CD14-positive monocyte (primary cell): ENCODE data around the gene GPC6. TPM values are rescaled to one million over a fixed set of nuclear protein-coding genes. Genes with fewer than 3 reads are reported as not detected.

ENCODE experiments used
- DNase-seq, 3 donors: peaks; one replicate each; pipeline ENCODE4 v3.0.0-alpha.2; 2011 to 2022
- H2AFZ ChIP-seq: 2 replicates; pipeline ENCODE4 v1.6.0; 2012; ENCODE audit warnings: mild to moderate bottlenecking, low read depth, low read length, inconsistent platforms; ENCODE audit not compliant: insufficient read depth, poor library complexity, severe bottlenecking
- H3K27ac ChIP-seq, 2 donors: 1 replicate in 1 of 2; 2 replicates in 1 of 2; pipeline ENCODE4 v1.5.1; 2012 to 2013; ENCODE audit warnings: low read length in 2 of 2, control low read depth in 1 of 2, inconsistent platforms in 1 of 2, low read depth in 1 of 2, mild to moderate bottlenecking in 1 of 2
- H3K27me3 ChIP-seq, 2 donors: one replicate each; pipeline versions ENCODE4 v1.6.0 to v1.6.1; 2011 to 2013; ENCODE audit warnings: low read length in 2 of 2; ENCODE audit not compliant: control insufficient read depth in 2 of 2, insufficient read depth in 2 of 2
- H3K36me3 ChIP-seq, 2 donors: replicated peaks in 1 of 2; 1 replicate in 1 of 2; 2 replicates in 1 of 2; pipeline versions ENCODE4 v1.5.1 to v1.6.1; 2012 to 2013; ENCODE audit warnings: low read length in 2 of 2, control low read depth in 1 of 2, inconsistent platforms in 1 of 2, mild to moderate bottlenecking in 1 of 2; ENCODE audit not compliant: insufficient read depth in 2 of 2, control insufficient read depth in 1 of 2
- H3K4me1 ChIP-seq, 2 donors: 1 replicate in 1 of 2; 2 replicates in 1 of 2; pipeline versions ENCODE4 v1.5.1 to v1.6.1; 2012 to 2013; ENCODE audit warnings: low read length in 2 of 2, control low read depth in 1 of 2, inconsistent platforms in 1 of 2, mild to moderate bottlenecking in 1 of 2, moderate library complexity in 1 of 2; ENCODE audit not compliant: insufficient read depth in 2 of 2, control insufficient read depth in 1 of 2
- H3K4me2 ChIP-seq: replicated peaks from 2 replicates; pipeline ENCODE3; 2012; ENCODE audit warnings: low read length, moderate library complexity, mild to moderate bottlenecking; ENCODE audit not compliant: poor library complexity, severe bottlenecking; ENCODE audit errors: extremely low read depth
- H3K4me3 ChIP-seq, 3 experiments: fragments of 200-600 bp in 1 of 3; sonication (generic) in 1 of 3; replicated peaks in 1 of 3; 1 replicate in 2 of 3; 2 replicates in 1 of 3; pipeline ENCODE4 v1.5.1; 2011 to 2013; ENCODE audit warnings: low read length in 3 of 3, mild to moderate bottlenecking in 3 of 3, control low read depth in 2 of 3, low read depth in 2 of 3, inconsistent platforms in 1 of 3, moderate library complexity in 1 of 3
- H3K79me2 ChIP-seq: 2 replicates; pipeline ENCODE4 v1.6.0; 2012; ENCODE audit warnings: mild to moderate bottlenecking, control low read depth, inconsistent platforms, low read length, moderate library complexity; ENCODE audit not compliant: insufficient read depth
- H3K9ac ChIP-seq: 2 replicates; pipeline ENCODE4 v1.6.0; 2017; ENCODE audit warnings: low read length, mild to moderate bottlenecking; ENCODE audit not compliant: insufficient read depth, poor library complexity, severe bottlenecking
- H3K9me3 ChIP-seq, 2 donors: replicated peaks in 1 of 2; 1 replicate in 1 of 2; 2 replicates in 1 of 2; pipeline versions ENCODE4 v1.5.1 to v1.6.1; 2012 to 2013; ENCODE audit warnings: low read length in 2 of 2, control low read depth in 1 of 2; ENCODE audit not compliant: control insufficient read depth in 1 of 2, insufficient read depth in 1 of 2
- H4K20me1 ChIP-seq: 2 replicates; pipeline ENCODE4 v1.6.0; 2012; ENCODE audit warnings: mild to moderate bottlenecking, low read length, control low read depth, moderate library complexity; ENCODE audit not compliant: insufficient read depth
- H3K27ac Mint-ChIP-seq, 7 donors: one replicate each; pipeline ENCODE4 v1.8.0; 2020; ENCODE audit warnings: mild to moderate bottlenecking in 7 of 7, mixed read lengths in 7 of 7, moderate library complexity in 6 of 7, inconsistent platforms in 2 of 7
- H3K27me3 Mint-ChIP-seq, 3 donors: one replicate each; pipeline ENCODE4 v1.8.0; 2021 to 2022; ENCODE audit warnings: low read depth in 3 of 3, mild to moderate bottlenecking in 3 of 3, mixed read lengths in 3 of 3, moderate library complexity in 3 of 3, inconsistent platforms in 1 of 3
- H3K36me3 Mint-ChIP-seq, 2 donors: one replicate each; pipeline ENCODE4 v1.8.0; 2020; ENCODE audit warnings: mixed read lengths in 2 of 2, inconsistent platforms in 1 of 2, mild to moderate bottlenecking in 1 of 2
- H3K4me1 Mint-ChIP-seq: one replicate; pipeline ENCODE4 v1.8.0; 2020; ENCODE audit warnings: mild to moderate bottlenecking, mixed read lengths
- H3K4me3 Mint-ChIP-seq, 2 donors: one replicate each; pipeline ENCODE4 v1.8.0; 2020; ENCODE audit warnings: mild to moderate bottlenecking in 2 of 2, mixed read lengths in 2 of 2, moderate library complexity in 1 of 2
- H3K9me3 Mint-ChIP-seq, 7 donors: one replicate each; pipeline ENCODE4 v1.8.0; 2020 to 2022; ENCODE audit warnings: mixed read lengths in 7 of 7, mild to moderate bottlenecking in 6 of 7, moderate library complexity in 6 of 7, inconsistent platforms in 2 of 7
- CTCF ChIP-seq: fragments of 200-600 bp; IDR thresholded peaks from one replicate; pipeline ENCODE4 v1.8.0; 2022; ENCODE audit warnings: antibody characterized with exemption, mild to moderate bottlenecking
- WGBS: methylation state at CpG from one replicate; pipeline ENCODE4 v1.1.5; 2013; ENCODE audit warnings: missing lambda C conversion rate; ENCODE audit not compliant: insufficient coverage; 5-methylcytosine and 5-hydroxymethylcytosine counted together
- intact Hi-C, 2 donors: fragments of 100-400 bp; cut with micrococcal nuclease; formaldehyde crosslinking; loops; one replicate each; pipeline versions ENCODE4 v1.15.0 to v1.15.1; 2023
- polyA plus RNA-seq, 3 donors: library from polyadenylated mRNA; depleted of rRNA in 1 of 3; unstranded in 2 of 3; stranded (reverse) in 1 of 3; fragments of 300-500 nt in 2 of 3; fragments of >200 nt in 1 of 3; fragmentation: Illumina TruSeq in 2 of 3; gene quantifications; 1 replicate in 2 of 3; 2 replicates in 1 of 3; pipeline ENCODE4 v1.2.3, GENCODE V29; 2012 to 2021

GPC6 gene
- polyA plus RNA-seq, 3 donors, result not detected

GRCh38 chr13:93364166-93364565 lies 137.6 kb downstream of the GPC6 start:
- no peak overlapping the region for H3K27ac ChIP-seq
- Mint-ChIP-seq H3K9me3 (peaks cover 2 to 5% (median 4%) of the 10 kb centered on the region in 7 donors), H3K27ac (no peak overlapping the region), H3K27me3 (no peaks in the 10 kb centered on the region), H3K36me3 (no peaks in the 10 kb centered on the region), H3K4me1 (no peaks in the 10 kb centered on the region), H3K4me3 (no peak overlapping the region)
- no peaks in the 10 kb centered on the region for H3K79me2 ChIP-seq
- H2AFZ ChIP-seq, result no peak overlapping the region
- H3K27me3 ChIP-seq, result no peaks in the 10 kb centered on the region
- intact Hi-C loops, result no loop called here
- no peak overlapping the region for H3K4me2 ChIP-seq
- H3K36me3 ChIP-seq, result no peaks in the 10 kb centered on the region
- 80% methylated on average over 2 of the region's 5 CpGs for WGBS
- H4K20me1 ChIP-seq, result no peaks in the 10 kb centered on the region
- DNase-seq, result no peak
- no peak overlapping the region for H3K4me3 ChIP-seq
- TF ChIP-seq CTCF, result no peak
- no peak overlapping the region for H3K9ac ChIP-seq
- H3K9me3 ChIP-seq, result no peaks in the 10 kb centered on the region
- H3K4me1 ChIP-seq, result no peaks in the 10 kb centered on the region

DNA sequence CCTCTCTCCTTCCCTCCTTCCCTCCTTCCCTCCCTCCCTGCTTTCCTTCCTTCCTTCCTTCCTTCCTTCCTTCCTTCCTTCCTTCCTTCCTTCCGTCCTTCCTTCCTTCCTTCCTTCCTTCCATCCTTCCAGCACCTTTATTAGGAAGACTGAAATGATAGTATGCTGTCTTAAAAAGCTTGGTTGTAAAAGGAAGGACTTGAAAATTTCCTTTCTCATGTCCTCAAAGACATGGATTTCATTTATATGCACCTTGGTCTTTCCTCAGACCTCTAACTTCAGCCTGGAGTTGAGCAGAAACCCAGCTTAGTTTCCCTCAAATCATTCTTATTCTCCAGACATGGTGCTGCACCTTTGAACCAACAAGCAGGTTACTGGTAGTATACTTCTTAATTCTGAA lies 141.7 kb downstream of the GPC6 start:
- Histone ChIP-seq H3K4me1 (no peaks in the 10 kb centered on the region), H3K4me2 (no peak overlapping the region), H3K36me3 (no peaks in the 10 kb centered on the region), H3K79me2 (no peaks in the 10 kb centered on the region), H2AFZ (no peak overlapping the region), H3K27me3 (no peaks in the 10 kb centered on the region), H3K9ac (no peak overlapping the region), H3K27ac (no peak overlapping the region), H3K9me3 (no peaks in the 10 kb centered on the region), H3K4me3 (no peak overlapping the region), H4K20me1 (no peaks in the 10 kb centered on the region)
- no peaks in the 10 kb centered on the region for H3K4me1 Mint-ChIP-seq
- H3K27ac Mint-ChIP-seq, result no peak overlapping the region
- H3K4me3 Mint-ChIP-seq, result no peak overlapping the region
- peaks cover 2 to 5% (median 4%) of the 10 kb centered on the region in 7 donors for H3K9me3 Mint-ChIP-seq
- no peaks in the 10 kb centered on the region for H3K36me3 Mint-ChIP-seq
- H3K27me3 Mint-ChIP-seq, result no peaks in the 10 kb centered on the region
- no peak for DNase-seq
- intact Hi-C loops, result no loop called here
- no CpG with 5 or more reads among the region's 1 CpG for WGBS
- no peak for TF ChIP-seq CTCF
